ENCODE results near the gene SAE1.
"Not testable (repeated sequence)": the region's sequence is repeated elsewhere in the genome, so short reads cannot be mapped to it uniquely, and the experiment has no call there.

The SAE1 gene

GRCh38 chr19:47243776-47244547 lies 113.3 kb downstream of the SAE1 start:
- H3K4me3 Mint-ChIP-seq, result peak overlapping the region; percentile 86
- peaks cover 3% of the 10 kb centered on the region for H3K27me3 Mint-ChIP-seq (ENCODE audit: low read depth)
- H3K4me1 Mint-ChIP-seq (ENCODE audit: low read depth), result peaks cover 21% of the 10 kb centered on the region

GRCh38 chr19:47247308-47247990 lies 116.8 kb downstream of the SAE1 start:
- H3K4me1 Mint-ChIP-seq (ENCODE audit: low read depth), result peaks cover 16% of the 10 kb centered on the region
- H3K27me3 Mint-ChIP-seq (ENCODE audit: low read depth), result no peaks in the 10 kb centered on the region
- no peaks in the 10 kb centered on the region for H3K9me3 Mint-ChIP-seq
- DNase-seq (ENCODE audit: low spot score), result peak; percentile 75
- H3K27ac Mint-ChIP-seq, result peak overlapping the region; percentile 79
- no peak overlapping the region for H3K4me3 Mint-ChIP-seq
- H3K36me3 Mint-ChIP-seq (ENCODE audit: low read depth), result peaks cover 3% of the 10 kb centered on the region

More at GRCh38 chr19:47243776-47244547, 113.3 kb downstream of the SAE1 start:
- Mint-ChIP-seq H3K9me3 (no peaks in the 10 kb centered on the region), H3K36me3 (ENCODE audit: low read depth) (peaks cover 3% of the 10 kb centered on the region), H3K27ac (peak overlapping the region; percentile 92)
- DNase-seq (ENCODE audit: low spot score), result peak; percentile 94

GRCh38 chr19:47253016-47253415 lies 122.4 kb downstream of the SAE1 start:
- DNase-seq (ENCODE audit: low spot score); H3K36me3 Mint-ChIP-seq (ENCODE audit: low read depth); H3K27me3 Mint-ChIP-seq (ENCODE audit: low read depth); H3K27ac Mint-ChIP-seq; H3K4me3 Mint-ChIP-seq; H3K9me3 Mint-ChIP-seq: not testable (repeated sequence)
- peaks cover 15% of the 10 kb centered on the region for H3K4me1 Mint-ChIP-seq (ENCODE audit: low read depth)

- DNase-seq (ENCODE audit: low spot score), result no peak
- Mint-ChIP-seq H3K4me1 (ENCODE audit: low read depth) (peaks cover 16% of the 10 kb centered on the region), H3K27me3 (ENCODE audit: low read depth) (no peaks in the 10 kb centered on the region), H3K27ac (no peak overlapping the region), H3K4me3 (no peak overlapping the region), H3K36me3 (ENCODE audit: low read depth) (peaks cover 10% of the 10 kb centered on the region), H3K9me3 (no peaks in the 10 kb centered on the region)
Measured at GRCh38 chr19:47253467-47253881, 122.8 kb downstream of the SAE1 start.

- peaks cover 14% of the 10 kb centered on the region for H3K36me3 Mint-ChIP-seq (ENCODE audit: low read depth)
- H3K27me3 Mint-ChIP-seq (ENCODE audit: low read depth), result no peaks in the 10 kb centered on the region
- peaks cover 21% of the 10 kb centered on the region for H3K4me1 Mint-ChIP-seq (ENCODE audit: low read depth)
- no peak overlapping the region for H3K27ac Mint-ChIP-seq
- no peak overlapping the region for H3K4me3 Mint-ChIP-seq
- no peak for DNase-seq (ENCODE audit: low spot score)
- no peaks in the 10 kb centered on the region for H3K9me3 Mint-ChIP-seq
Measured at GRCh38 chr19:47253970-47254369, 123.3 kb downstream of the SAE1 start.

- peak; percentile 96 for DNase-seq (ENCODE audit: low spot score)
- Mint-ChIP-seq H3K4me1 (ENCODE audit: low read depth) (peaks cover 30% of the 10 kb centered on the region), H3K27ac (peak within 1 kb of the TSS; percentile 92), H3K27me3 (ENCODE audit: low read depth) (no peaks in the 10 kb centered on the region), H3K4me3 (peak within 1 kb of the TSS; percentile 90), H3K36me3 (ENCODE audit: low read depth) (peaks cover 31% of the 10 kb centered on the region), H3K9me3 (no peaks in the 10 kb centered on the region)
Measured at GRCh38 chr19:47255879-47256692, 125.5 kb downstream of the SAE1 start, which contains the start of gene CCDC9. Gene CCDC9 (plus strand): TSS chr19:47256525. CDS start chr19:47258401, 1,876 bp downstream.

GRCh38 chr19:47256693-47257410 lies 126.2 kb downstream of the SAE1 start:
- Mint-ChIP-seq H3K4me1 (ENCODE audit: low read depth) (peaks cover 30% of the 10 kb centered on the region), H3K27ac (peak overlapping the region; percentile 92), H3K9me3 (no peaks in the 10 kb centered on the region), H3K4me3 (peak overlapping the region; percentile 90), H3K36me3 (ENCODE audit: low read depth) (peaks cover 35% of the 10 kb centered on the region), H3K27me3 (ENCODE audit: low read depth) (no peaks in the 10 kb centered on the region)
- DNase-seq (ENCODE audit: low spot score), result peak; percentile 100

GRCh38 chr19:47257411-47258169 lies 127.0 kb downstream of the SAE1 start:
- H3K27me3 Mint-ChIP-seq (ENCODE audit: low read depth), result no peaks in the 10 kb centered on the region
- peaks cover 32% of the 10 kb centered on the region for H3K4me1 Mint-ChIP-seq (ENCODE audit: low read depth)
- DNase-seq (ENCODE audit: low spot score), result no peak
- peak overlapping the region; percentile 90 for H3K4me3 Mint-ChIP-seq
- H3K36me3 Mint-ChIP-seq (ENCODE audit: low read depth), result peaks cover 39% of the 10 kb centered on the region
- peak overlapping the region; percentile 92 for H3K27ac Mint-ChIP-seq
- H3K9me3 Mint-ChIP-seq, result no peaks in the 10 kb centered on the region

GRCh38 chr19:47258434-47258833 lies 127.8 kb downstream of the SAE1 start:
- Mint-ChIP-seq H3K4me3 (peak overlapping the region; percentile 90), H3K36me3 (ENCODE audit: low read depth) (peaks cover 39% of the 10 kb centered on the region), H3K4me1 (ENCODE audit: low read depth) (peaks cover 32% of the 10 kb centered on the region), H3K27ac (no peak overlapping the region), H3K27me3 (ENCODE audit: low read depth) (no peaks in the 10 kb centered on the region), H3K9me3 (no peaks in the 10 kb centered on the region)
- DNase-seq (ENCODE audit: low spot score), result no peak

- Mint-ChIP-seq H3K27ac (peak overlapping the region; percentile 4), H3K4me1 (ENCODE audit: low read depth) (peaks cover 31% of the 10 kb centered on the region)
Measured at GRCh38 chr19:47258895-47259555, 128.4 kb downstream of the SAE1 start.

More at GRCh38 chr19:47258895-47259555, 128.4 kb downstream of the SAE1 start:
- no peak for DNase-seq (ENCODE audit: low spot score)
- H3K36me3 Mint-ChIP-seq (ENCODE audit: low read depth), result peaks cover 39% of the 10 kb centered on the region
- peak overlapping the region; percentile 90 for H3K4me3 Mint-ChIP-seq
- H3K27me3 Mint-ChIP-seq (ENCODE audit: low read depth), result no peaks in the 10 kb centered on the region
- H3K9me3 Mint-ChIP-seq, result no peaks in the 10 kb centered on the region

Measured in T-helper 2 cell treated with Interferon-gamma antibody and Interleukin-4, amounts not matched to agents 5 μg/mL and 100 μg/mL, for 36 hours (primary cell).